ENCODE measurements around the gene PRDM4.

PRDM4 gene

DNA sequence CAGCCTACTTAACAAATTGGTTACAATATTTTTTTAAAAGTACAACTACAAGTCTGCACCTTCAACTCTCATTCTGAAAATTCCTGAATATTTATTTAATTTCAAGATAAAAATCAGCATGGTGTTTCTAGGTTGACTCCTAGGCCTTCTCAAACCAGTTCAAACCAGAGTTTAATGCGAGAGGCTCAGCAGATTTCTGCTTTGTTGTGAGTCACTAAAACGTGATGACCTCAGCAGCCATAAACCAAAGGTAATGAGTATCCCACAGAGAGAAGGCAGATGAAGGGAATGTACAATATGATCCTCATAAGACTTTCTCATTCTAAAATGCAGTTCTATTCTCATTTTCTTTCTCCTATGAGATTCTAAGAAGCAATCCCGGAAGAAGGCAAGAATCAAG, 1.5 kb downstream of the PRDM4 start (continued):
- 0 out of 2 replicates have a peak, but pooled peaks have one; percentile 43 for TF ChIP-seq BCL11B (tag by site-specific recombination; IDR thresholded peaks at IDR 0.05; ENCODE audit: low read depth)
- TF ChIP-seq, protein P1, sequence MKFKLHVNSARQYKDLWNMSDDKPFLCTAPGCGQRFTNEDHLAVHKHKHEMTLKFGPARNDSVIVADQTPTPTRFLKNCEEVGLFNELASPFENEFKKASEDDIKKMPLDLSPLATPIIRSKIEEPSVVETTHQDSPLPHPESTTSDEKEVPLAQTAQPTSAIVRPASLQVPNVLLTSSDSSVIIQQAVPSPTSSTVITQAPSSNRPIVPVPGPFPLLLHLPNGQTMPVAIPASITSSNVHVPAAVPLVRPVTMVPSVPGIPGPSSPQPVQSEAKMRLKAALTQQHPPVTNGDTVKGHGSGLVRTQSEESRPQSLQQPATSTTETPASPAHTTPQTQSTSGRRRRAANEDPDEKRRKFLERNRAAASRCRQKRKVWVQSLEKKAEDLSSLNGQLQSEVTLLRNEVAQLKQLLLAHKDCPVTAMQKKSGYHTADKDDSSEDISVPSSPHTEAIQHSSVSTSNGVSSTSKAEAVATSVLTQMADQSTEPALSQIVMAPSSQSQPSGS (tag by site-specific recombination; IDR thresholded peaks at IDR 0.05; ENCODE audit: low read depth), result peak; percentile 86
- TF ChIP-seq BCL11A (tag by site-specific recombination; IDR thresholded peaks at IDR 0.05; ENCODE audit: low read depth), result no peak
- TF ChIP-seq, protein P2, sequence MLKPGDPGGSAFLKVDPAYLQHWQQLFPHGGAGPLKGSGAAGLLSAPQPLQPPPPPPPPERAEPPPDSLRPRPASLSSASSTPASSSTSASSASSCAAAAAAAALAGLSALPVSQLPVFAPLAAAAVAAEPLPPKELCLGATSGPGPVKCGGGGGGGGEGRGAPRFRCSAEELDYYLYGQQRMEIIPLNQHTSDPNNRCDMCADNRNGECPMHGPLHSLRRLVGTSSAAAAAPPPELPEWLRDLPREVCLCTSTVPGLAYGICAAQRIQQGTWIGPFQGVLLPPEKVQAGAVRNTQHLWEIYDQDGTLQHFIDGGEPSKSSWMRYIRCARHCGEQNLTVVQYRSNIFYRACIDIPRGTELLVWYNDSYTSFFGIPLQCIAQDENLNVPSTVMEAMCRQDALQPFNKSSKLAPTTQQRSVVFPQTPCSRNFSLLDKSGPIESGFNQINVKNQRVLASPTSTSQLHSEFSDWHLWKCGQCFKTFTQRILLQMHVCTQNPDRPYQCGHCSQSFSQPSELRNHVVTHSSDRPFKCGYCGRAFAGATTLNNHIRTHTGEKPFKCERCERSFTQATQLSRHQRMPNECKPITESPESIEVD (tag by site-specific recombination; IDR thresholded peaks at IDR 0.05), result peak; percentile 87
- no peak for TF ChIP-seq ZNF223 (tag by site-specific recombination; IDR thresholded peaks at IDR 0.05)
- TF ChIP-seq ZNF394 (tag by site-specific recombination; IDR thresholded peaks at IDR 0.05; ENCODE audit: borderline replicate concordance), result peak; percentile 51; the same call in 1 of the 2 replicates
- peak; percentile 72; the same call in 1 of the 2 replicates for TF ChIP-seq ZNF561 (tag by site-specific recombination; IDR thresholded peaks at IDR 0.05; ENCODE audit: borderline replicate concordance)
- TF ChIP-seq, protein P3, sequence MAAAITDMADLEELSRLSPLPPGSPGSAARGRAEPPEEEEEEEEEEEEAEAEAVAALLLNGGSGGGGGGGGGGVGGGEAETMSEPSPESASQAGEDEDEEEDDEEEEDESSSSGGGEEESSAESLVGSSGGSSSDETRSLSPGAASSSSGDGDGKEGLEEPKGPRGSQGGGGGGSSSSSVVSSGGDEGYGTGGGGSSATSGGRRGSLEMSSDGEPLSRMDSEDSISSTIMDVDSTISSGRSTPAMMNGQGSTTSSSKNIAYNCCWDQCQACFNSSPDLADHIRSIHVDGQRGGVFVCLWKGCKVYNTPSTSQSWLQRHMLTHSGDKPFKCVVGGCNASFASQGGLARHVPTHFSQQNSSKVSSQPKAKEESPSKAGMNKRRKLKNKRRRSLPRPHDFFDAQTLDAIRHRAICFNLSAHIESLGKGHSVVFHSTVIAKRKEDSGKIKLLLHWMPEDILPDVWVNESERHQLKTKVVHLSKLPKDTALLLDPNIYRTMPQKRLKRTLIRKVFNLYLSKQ (tag by site-specific recombination; IDR thresholded peaks at IDR 0.05; ENCODE audit: borderline replicate concordance), result no peak
- TF ChIP-seq WT1 (tag by site-specific recombination; IDR thresholded peaks at IDR 0.05), result 0 out of 2 replicates have a peak, but pooled peaks have one; percentile 14
- peak; percentile 87 for TF ChIP-seq ZNF184 (tag by site-specific recombination; IDR thresholded peaks at IDR 0.05)
- peak; percentile 87 for TF ChIP-seq ZBTB8A (tag by site-specific recombination; IDR thresholded peaks at IDR 0.05)
- TF ChIP-seq ZBTB17 (tag by site-specific recombination; IDR thresholded peaks at IDR 0.05), result peak; percentile 73
- TF ChIP-seq ZNF843 (tag by site-specific recombination; IDR thresholded peaks at IDR 0.05), result peak; percentile 63; the same call in 1 of the 2 replicates
- TF ChIP-seq SP7 (tag by site-specific recombination; IDR thresholded peaks at IDR 0.05), result peak; percentile 85
- TF ChIP-seq ZNF366 (tag by site-specific recombination; conservative IDR thresholded peaks at IDR 0.05), result peak; percentile 97
- TF ChIP-seq, protein P4, sequence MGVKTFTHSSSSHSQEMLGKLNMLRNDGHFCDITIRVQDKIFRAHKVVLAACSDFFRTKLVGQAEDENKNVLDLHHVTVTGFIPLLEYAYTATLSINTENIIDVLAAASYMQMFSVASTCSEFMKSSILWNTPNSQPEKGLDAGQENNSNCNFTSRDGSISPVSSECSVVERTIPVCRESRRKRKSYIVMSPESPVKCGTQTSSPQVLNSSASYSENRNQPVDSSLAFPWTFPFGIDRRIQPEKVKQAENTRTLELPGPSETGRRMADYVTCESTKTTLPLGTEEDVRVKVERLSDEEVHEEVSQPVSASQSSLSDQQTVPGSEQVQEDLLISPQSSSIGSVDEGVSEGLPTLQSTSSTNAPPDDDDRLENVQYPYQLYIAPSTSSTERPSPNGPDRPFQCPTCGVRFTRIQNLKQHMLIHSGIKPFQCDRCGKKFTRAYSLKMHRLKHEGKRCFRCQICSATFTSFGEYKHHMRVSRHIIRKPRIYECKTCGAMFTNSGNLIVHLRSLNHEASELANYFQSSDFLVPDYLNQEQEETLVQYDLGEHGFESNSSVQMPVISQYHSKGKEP (tag by site-specific recombination; IDR thresholded peaks at IDR 0.05), result peak; percentile 54; the same call in 1 of the 2 replicates
- TF ChIP-seq ZNF530 (tag by site-specific recombination; IDR thresholded peaks at IDR 0.05; ENCODE audit: low read depth), result no peak
- TF ChIP-seq ZNF10 (tag by site-specific recombination; IDR thresholded peaks at IDR 0.05), result peak; percentile 57; the same call in 1 of the 2 replicates
- peak; percentile 85 for TF ChIP-seq ZNF558 (tag by site-specific recombination; IDR thresholded peaks at IDR 0.05)
- peak; percentile 42; the same call in 1 of the 2 replicates for TF ChIP-seq GLIS1 (tag by site-specific recombination; IDR thresholded peaks at IDR 0.05)
- 0 out of 2 replicates have a peak, but pooled peaks have one; percentile 3 for TF ChIP-seq ZNF654 (tag by site-specific recombination; IDR thresholded peaks at IDR 0.05; ENCODE audit: low read depth)
- peak; percentile 33; the same call in 1 of the 2 replicates for TF ChIP-seq ZNF664 (tag by site-specific recombination; IDR thresholded peaks at IDR 0.05)
- TF ChIP-seq, protein P5, sequence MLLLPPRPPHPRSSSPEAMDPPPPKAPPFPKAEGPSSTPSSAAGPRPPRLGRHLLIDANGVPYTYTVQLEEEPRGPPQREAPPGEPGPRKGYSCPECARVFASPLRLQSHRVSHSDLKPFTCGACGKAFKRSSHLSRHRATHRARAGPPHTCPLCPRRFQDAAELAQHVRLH (tag by site-specific recombination; IDR thresholded peaks at IDR 0.05), result 0 out of 2 replicates have a peak, but pooled peaks have one; percentile 30
- peak; percentile 74 for TF ChIP-seq IKZF3 (tag by site-specific recombination; IDR thresholded peaks at IDR 0.05)
- peak; percentile 54 for TF ChIP-seq KLF10 (tag by site-specific recombination; IDR thresholded peaks at IDR 0.05)
- TF ChIP-seq, protein P6, sequence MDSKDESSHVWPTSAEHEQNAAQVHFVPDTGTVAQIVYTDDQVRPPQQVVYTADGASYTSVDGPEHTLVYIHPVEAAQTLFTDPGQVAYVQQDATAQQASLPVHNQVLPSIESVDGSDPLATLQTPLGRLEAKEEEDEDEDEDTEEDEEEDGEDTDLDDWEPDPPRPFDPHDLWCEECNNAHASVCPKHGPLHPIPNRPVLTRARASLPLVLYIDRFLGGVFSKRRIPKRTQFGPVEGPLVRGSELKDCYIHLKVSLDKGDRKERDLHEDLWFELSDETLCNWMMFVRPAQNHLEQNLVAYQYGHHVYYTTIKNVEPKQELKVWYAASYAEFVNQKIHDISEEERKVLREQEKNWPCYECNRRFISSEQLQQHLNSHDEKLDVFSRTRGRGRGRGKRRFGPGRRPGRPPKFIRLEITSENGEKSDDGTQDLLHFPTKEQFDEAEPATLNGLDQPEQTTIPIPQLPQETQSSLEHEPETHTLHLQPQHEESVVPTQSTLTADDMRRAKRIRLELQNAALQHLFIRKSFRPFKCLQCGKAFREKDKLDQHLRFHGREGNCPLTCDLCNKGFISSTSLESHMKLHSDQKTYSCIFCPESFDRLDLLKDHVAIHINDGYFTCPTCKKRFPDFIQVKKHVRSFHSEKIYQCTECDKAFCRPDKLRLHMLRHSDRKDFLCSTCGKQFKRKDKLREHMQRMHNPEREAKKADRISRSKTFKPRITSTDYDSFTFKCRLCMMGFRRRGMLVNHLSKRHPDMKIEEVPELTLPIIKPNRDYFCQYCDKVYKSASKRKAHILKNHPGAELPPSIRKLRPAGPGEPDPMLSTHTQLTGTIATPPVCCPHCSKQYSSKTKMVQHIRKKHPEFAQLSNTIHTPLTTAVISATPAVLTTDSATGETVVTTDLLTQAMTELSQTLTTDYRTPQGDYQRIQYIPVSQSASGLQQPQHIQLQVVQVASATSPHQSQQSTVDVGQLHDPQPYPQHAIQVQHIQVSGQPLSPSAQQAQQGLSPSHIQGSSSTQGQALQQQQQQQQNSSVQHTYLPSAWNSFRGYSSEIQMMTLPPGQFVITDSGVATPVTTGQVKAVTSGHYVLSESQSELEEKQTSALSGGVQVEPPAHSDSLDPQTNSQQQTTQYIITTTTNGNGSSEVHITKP (tag by site-specific recombination; IDR thresholded peaks at IDR 0.05), result peak; percentile 15; the same call in 1 of the 2 replicates
- TF ChIP-seq, protein P7, sequence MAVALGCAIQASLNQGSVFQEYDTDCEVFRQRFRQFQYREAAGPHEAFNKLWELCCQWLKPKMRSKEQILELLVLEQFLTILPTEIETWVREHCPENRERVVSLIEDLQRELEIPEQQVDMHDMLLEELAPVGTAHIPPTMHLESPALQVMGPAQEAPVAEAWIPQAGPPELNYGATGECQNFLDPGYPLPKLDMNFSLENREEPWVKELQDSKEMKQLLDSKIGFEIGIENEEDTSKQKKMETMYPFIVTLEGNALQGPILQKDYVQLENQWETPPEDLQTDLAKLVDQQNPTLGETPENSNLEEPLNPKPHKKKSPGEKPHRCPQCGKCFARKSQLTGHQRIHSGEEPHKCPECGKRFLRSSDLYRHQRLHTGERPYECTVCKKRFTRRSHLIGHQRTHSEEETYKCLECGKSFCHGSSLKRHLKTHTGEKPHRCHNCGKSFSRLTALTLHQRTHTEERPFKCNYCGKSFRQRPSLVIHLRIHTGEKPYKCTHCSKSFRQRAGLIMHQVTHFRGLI (tag by site-specific recombination; IDR thresholded peaks at IDR 0.05), result no peak
- TF ChIP-seq TCF7L2 (IDR thresholded peaks at IDR 0.05; ENCODE audit: borderline replicate concordance, low read depth, low read length), result 0 out of 2 replicates have a peak, but pooled peaks have one; percentile 52

All from HEK293 (cell line).